Measurements from ENCODE around the gene UXT. TPM values are rescaled to one million over a fixed set of nuclear protein-coding genes. Genes with fewer than 3 reads are reported as not detected.
"Not testable (repeated sequence)": the region's sequence is repeated elsewhere in the genome, so short reads cannot be mapped to it uniquely, and the experiment has no call there.

The UXT gene
- total and polyA plus RNA-seq, 2 of the 4 experiments (the other 2 are of a cell fraction): 106 to 164 TPM

DNA sequence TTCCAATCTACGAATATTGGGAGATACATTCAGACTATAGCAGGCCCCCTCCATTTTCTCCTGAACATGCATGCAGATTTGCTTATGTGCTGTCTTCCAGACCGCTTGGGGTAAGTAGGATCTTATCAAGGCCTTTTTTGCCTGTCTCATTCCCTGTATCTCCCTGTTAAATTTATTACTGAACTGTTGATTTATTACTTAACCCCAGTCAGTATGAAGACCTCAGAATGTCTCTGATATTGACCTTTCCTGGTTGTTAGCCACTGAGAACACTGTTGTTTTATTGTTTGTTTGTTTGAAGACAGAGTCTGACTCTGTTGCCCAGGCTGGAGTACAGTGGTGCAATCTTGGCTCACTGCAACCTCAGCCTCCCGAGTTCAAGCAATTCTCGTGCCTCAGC is 6.8 kb upstream of the UXT start:
- H3K14ac ChIP-seq (replicated peaks; ENCODE audit: low read depth, low read length); H3K23ac ChIP-seq (ENCODE audit: low read depth, low read length); H2AK9ac ChIP-seq (replicated peaks; ENCODE audit: low read depth, low read length, poor library complexity); POLR2A ChIA-PET (ENCODE audit: unreplicated experiment); BruUV-seq (replicated peaks); H3K36me3 ChIP-seq (ENCODE audit: control insufficient read depth, insufficient read depth, low read length); H3K4me1 ChIP-seq (ENCODE audit: control insufficient read depth, insufficient read depth, low read length); H3K9me1 ChIP-seq (ENCODE audit: insufficient read depth, low read length); ATAC-seq (ENCODE audit: low read depth); H3K9me3 ChIP-seq (ENCODE audit: control insufficient read depth, insufficient read depth, low read length); H4K20me1 ChIP-seq (ENCODE audit: insufficient read depth, low read length); H4K5ac ChIP-seq (ENCODE audit: low read depth, low read length); H3K4me2 ChIP-seq (ENCODE audit: low read depth, low read length); in situ Hi-C loops (cut with MboI; ENCODE audit: low sequenced_read_pairs); H2BK15ac ChIP-seq (ENCODE audit: low read depth, low read length); dilution Hi-C loops (cut with HindIII; ENCODE audit: low sequenced_read_pairs, unreplicated experiment); H3K4me3 ChIP-seq (ENCODE audit: insufficient read depth, low read depth, low read length); H3K56ac ChIP-seq (ENCODE audit: extremely low read depth, insufficient read depth, low read length); H4K8ac ChIP-seq (ENCODE audit: low read depth in 2 of 2, low read length in 2 of 2); CTCF ChIA-PET; H4K91ac ChIP-seq (ENCODE audit: insufficient read depth, low read depth, low read length); intact Hi-C loops (cut with micrococcal nuclease); H2AFZ ChIP-seq (replicated peaks; ENCODE audit: low read length, poor library complexity); H3K27me3 ChIP-seq (ENCODE audit: control insufficient read depth, insufficient read depth, low read length); H2BK5ac ChIP-seq (ENCODE audit: low read depth, low read length, poor library complexity, severe bottlenecking); H3K9ac ChIP-seq (ENCODE audit: low read depth, low read length); H3K27ac ChIP-seq (ENCODE audit: insufficient read depth, low read length); H2AK5ac ChIP-seq (ENCODE audit: low read depth, low read length); H3K79me1 ChIP-seq (ENCODE audit: low read depth in 1 of 2, low read length in 2 of 2); H3K18ac ChIP-seq (ENCODE audit: low read depth, low read length); H2BK20ac ChIP-seq (ENCODE audit: low read depth, low read length); H3K4ac ChIP-seq (ENCODE audit: low read depth, low read length); DNase-seq; H2BK120ac ChIP-seq (ENCODE audit: low read depth, low read length): not testable (repeated sequence)
- no CpG with 5 or more reads among the region's 4 CpGs for WGBS, 2 experiments (ENCODE audit: extremely low coverage in 2 of 2, insufficient read length in 1 of 2)

Measured in IMR-90 (cell line).